Kasumi-1 (cell line): Measurements from ENCODE around the gene TRAPPC12.

Source experiments
- DNase-seq, 2 experiments: peaks; one replicate each; lab custom pipeline; 2025; lab: John Stamatoyannopoulos, UW

TRAPPC12 gene

GRCh38 chr2:3408781-3409180, 29.3 kb downstream of the TRAPPC12 start:
- DNase-seq = no peak

- no peak for DNase-seq
Observed at GRCh38 chr2:3409627-3410170, 30.2 kb downstream of the TRAPPC12 start.

- no peak for DNase-seq
Observed at GRCh38 chr2:3411103-3411502, 31.6 kb downstream of the TRAPPC12 start.

- no peak for DNase-seq
Observed at GRCh38 chr2:3413697-3414096, 34.2 kb downstream of the TRAPPC12 start.

- DNase-seq = no peak
Observed at GRCh38 chr2:3414133-3414860, 34.8 kb downstream of the TRAPPC12 start.

- no peak for DNase-seq
Observed at GRCh38 chr2:3418766-3419404, 39.4 kb downstream of the TRAPPC12 start.

- DNase-seq = no peak
Observed at GRCh38 chr2:3420076-3420768, 40.7 kb downstream of the TRAPPC12 start.

- DNase-seq = no peak
Observed at GRCh38 chr2:3420769-3421397, 41.4 kb downstream of the TRAPPC12 start.

- no peak for DNase-seq
Observed at GRCh38 chr2:3421580-3421979, 42.1 kb downstream of the TRAPPC12 start.

- DNase-seq = no peak
Observed at GRCh38 chr2:3422161-3422779, 42.8 kb downstream of the TRAPPC12 start.

GRCh38 chr2:3423492-3424170, 44.1 kb downstream of the TRAPPC12 start:
- peak; percentile 53 to 67 for DNase-seq

GRCh38 chr2:3424171-3424795, 44.8 kb downstream of the TRAPPC12 start:
- DNase-seq = no peak

- no peak for DNase-seq
Observed at GRCh38 chr2:3426615-3427014, 47.1 kb downstream of the TRAPPC12 start.

GRCh38 chr2:3427272-3427671, 47.8 kb downstream of the TRAPPC12 start:
- no peak for DNase-seq

GRCh38 chr2:3428577-3428976, 49.1 kb downstream of the TRAPPC12 start:
- no peak for DNase-seq

- DNase-seq = no peak
Observed at GRCh38 chr2:3429066-3429610, 49.6 kb downstream of the TRAPPC12 start.

GRCh38 chr2:3430172-3430571, 50.7 kb downstream of the TRAPPC12 start:
- DNase-seq = no peak

- DNase-seq = no peak
Observed at GRCh38 chr2:3430740-3431490, 51.4 kb downstream of the TRAPPC12 start.

- DNase-seq = no peak
Observed at GRCh38 chr2:3432067-3432466, 52.6 kb downstream of the TRAPPC12 start.
